Lower leg skin (tissue), 3 donors: ENCODE data around the gene C19orf47.

Experiments used
- POLR2A ChIP-seq, 2 donors: fragments of 450-650 bp; IDR thresholded peaks; one replicate each; pipeline ENCODE4 v1.6.1; 2016 to 2017; ENCODE audit warnings: antibody characterized with exemption in 2 of 2, mild to moderate bottlenecking in 1 of 2, moderate library complexity in 1 of 2
- TF ChIP-seq, protein P1 (sequence below), 3 donors: fragments of 450-650 bp; IDR thresholded peaks; one replicate each; pipeline ENCODE4 v1.5.1; 2016; ENCODE audit warnings: antibody characterized with exemption in 3 of 3, mild to moderate bottlenecking in 3 of 3, moderate library complexity in 2 of 3

GRCh38 chr19:40282209-40282580 lies 66.0 kb downstream of the C19orf47 start:
- TF ChIP-seq POLR2A (IDR thresholded peaks at IDR 0.05): no peak
- TF ChIP-seq, protein P1, sequence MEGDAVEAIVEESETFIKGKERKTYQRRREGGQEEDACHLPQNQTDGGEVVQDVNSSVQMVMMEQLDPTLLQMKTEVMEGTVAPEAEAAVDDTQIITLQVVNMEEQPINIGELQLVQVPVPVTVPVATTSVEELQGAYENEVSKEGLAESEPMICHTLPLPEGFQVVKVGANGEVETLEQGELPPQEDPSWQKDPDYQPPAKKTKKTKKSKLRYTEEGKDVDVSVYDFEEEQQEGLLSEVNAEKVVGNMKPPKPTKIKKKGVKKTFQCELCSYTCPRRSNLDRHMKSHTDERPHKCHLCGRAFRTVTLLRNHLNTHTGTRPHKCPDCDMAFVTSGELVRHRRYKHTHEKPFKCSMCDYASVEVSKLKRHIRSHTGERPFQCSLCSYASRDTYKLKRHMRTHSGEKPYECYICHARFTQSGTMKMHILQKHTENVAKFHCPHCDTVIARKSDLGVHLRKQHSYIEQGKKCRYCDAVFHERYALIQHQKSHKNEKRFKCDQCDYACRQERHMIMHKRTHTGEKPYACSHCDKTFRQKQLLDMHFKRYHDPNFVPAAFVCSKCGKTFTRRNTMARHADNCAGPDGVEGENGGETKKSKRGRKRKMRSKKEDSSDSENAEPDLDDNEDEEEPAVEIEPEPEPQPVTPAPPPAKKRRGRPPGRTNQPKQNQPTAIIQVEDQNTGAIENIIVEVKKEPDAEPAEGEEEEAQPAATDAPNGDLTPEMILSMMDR (IDR thresholded peaks at IDR 0.05): no peak
